ENCODE data around the gene AUP1.
A peak's percentile ranks its signal among the peaks of the same experiment; 100 is the strongest.
"Not testable (repeated sequence)": the region's sequence is repeated elsewhere in the genome, so short reads cannot be mapped to it uniquely, and the experiment has no call there.

AUP1 gene

DNA sequence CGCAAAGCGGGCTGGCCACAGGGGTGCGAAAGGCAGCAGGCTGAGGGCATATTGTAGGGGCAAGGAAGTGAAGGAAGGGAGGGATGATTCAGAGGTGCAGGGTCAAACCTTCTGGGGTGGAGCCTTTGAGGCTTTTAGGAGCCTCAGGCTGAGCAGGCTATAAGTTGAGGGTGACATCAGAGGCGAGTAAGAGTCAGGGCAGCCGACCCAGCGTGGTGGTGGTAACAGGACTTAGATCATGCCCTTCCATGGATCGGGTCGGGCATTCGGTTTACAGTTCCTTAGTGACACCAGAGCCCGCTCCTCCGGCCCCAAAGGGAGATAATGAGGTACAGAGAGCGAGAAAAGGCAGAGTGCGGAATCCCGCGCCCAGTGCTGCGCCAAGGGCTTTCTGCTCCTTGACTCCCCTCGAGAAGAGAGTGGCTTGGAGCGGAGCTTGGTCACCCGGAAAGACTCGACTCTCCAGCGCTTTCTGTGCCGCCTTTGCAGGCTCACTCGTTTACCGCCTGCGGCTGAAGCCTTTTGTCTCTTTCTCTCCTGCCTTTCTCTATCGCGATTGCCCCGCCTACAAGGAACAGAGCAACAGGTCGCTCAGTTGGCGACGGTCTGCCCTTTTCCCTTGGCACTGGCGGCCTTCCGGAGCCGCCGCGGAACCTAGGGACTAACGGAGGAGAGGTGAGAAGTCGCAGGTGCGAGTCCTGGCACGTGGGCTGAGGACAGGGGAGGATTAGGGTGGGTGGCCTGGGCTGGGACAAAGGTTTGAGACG lies 30.8 kb downstream of the AUP1 start:
- no peak for DNase-seq (ENCODE audit: low read depth)

DNA sequence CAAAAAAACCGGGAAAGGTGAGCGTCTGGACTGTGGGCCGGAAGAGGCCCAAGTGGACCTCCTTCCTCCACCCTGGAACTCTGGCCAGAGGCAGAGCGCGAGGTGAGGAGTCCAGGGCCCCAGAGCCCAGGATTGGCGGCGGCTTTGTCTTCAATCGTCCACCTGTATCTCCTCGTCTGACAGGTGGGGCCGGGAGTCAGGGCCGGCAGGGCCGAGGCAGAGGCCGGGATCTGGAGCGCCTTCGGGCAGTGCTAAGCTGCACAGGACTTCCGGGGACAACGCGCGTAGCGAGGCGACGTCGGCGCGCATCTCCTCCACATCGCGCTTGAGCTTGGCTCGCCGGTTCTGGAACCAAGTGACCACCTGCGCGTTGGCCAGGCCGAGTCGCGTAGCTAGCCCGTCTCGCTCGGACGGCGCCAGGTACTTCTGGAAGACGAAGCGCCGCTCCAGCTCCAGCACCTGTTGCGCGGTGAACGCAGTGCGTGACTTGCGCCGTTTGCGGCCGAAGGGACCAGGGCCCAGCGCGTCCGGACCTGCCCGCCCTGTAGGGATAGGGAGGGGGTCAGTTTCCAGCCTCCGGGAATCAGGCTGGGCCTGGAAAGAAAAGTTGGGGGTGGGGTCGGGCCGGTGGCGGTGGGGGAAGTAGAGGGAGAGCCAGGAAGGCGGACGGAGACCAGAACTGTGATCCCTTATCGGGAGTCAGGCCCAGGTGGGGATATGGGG lies 31.6 kb downstream of the AUP1 start:
- DNase-seq (ENCODE audit: low read depth) = no peak

DNA sequence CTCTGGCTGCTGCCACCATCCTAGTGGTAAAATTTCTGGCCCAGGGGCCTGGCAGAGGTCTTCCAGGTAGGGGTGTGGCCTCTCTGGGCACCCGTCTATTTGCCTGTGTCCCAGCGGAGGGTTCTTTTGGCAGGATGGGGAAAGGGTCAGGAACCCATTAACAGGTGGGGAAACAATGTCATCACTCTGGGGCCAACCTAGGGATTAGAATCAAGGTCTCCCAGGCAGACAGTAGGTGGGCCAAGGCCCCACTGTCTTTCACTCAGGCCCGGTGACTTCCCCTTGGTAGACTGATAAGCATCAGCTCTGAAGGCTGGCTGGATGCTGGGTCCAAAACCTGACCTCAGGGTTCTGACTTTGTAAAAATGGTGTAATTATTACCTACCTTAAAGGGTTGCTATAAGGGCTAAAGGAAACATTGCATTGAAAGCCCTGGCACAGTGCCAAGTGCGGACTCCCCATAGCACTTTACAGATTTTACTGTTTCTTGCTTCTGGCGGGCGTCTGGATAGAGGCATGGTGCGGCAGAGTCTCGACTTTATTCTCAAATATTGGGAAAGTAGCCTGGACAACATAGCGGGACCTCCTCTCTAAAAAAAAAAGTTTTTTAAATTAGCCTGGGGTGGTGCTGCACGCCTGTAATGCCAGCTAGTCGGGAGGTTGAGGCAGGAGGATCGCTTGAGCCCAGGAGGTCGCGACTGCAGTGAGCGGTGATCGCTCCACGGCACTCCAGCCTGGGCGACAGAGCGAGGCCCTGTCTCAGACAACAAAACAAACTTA lies 32.3 kb downstream of the AUP1 start:
- DNase-seq (ENCODE audit: low read depth) = no peak

DNA sequence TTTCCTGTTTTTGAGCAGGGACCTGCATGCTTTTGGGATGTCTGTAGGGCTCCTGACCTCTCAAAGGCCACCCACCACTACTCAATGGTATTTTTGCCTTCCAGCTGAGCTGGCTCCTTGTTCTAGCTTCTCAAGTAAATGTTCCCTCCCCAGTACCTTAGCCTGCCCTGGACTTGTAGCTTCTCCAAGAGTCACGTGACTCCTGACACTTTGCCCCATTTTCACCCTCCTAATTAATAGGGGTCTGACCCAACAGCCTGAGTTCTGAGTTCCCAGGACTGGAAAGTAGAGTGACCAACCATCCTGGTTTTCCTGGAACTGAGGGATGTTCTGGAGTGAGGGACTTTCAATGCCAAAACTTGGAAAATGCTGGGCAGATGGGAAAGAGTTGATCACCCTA lies 34.1 kb downstream of the AUP1 start:
- no peak for DNase-seq (ENCODE audit: low read depth)

DNA sequence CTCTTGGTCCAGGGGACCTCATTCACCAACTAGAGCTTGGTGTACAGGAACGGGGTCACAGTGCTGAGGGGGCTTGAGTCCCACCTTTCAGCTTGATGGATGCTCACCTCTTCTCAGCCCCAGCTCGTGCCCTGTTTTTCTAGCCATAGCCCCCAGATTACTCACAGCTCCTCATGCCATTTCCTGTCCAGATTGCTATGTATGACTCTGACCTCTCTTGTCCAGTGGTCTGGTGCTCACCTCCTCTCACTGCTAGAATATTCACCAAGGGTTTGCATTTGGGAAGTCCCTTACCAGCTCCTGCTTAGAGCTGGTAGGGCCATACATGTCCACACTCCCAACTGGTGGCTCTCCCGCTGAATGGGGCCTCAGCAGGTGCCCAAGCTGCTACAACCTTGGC lies 36.0 kb downstream of the AUP1 start:
- DNase-seq (ENCODE audit: low read depth) = no peak

DNA sequence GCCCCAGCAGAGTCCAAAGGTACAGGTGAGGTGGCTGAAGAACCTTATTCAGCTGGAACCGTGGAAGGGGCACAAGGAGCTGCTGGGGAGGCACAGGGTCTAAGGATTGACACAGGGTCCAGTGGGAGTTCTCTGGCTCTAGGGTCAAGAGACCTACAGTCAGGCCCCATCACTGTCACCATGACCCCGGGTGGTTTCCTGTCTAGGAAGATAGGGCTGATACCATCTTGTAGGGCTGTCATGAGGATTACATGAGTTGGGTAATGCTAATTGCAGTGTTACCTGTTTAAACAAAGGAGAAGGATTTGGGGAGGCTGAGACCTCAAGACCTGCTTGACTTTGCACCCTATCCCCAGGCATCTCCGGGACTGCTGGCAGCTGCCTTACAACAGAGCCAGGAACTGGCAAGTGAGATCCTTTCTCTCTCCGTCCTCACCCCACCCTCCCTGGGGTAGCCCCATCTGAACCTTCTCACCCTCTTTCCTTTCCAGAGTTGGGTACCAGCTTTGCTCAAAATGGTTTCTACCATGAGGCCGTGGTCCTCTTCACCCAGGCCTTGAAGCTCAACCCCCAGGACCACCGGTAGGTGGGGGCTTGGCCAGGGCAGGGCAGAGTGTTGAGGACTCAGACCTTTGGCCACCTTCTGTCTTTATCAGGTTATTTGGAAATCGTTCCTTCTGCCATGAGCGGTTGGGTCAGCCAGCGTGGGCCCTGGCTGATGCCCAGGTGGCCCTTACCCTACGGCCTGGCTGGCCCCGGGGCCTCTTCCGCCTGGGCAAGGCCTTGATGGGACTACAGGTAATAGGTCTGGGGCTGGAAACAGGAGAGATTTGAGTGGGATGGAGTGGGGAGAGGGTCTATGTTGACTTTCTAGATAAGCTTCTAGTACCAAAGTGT lies 37.6 kb downstream of the AUP1 start:
- DNase-seq (ENCODE audit: low read depth) = no peak

DNA sequence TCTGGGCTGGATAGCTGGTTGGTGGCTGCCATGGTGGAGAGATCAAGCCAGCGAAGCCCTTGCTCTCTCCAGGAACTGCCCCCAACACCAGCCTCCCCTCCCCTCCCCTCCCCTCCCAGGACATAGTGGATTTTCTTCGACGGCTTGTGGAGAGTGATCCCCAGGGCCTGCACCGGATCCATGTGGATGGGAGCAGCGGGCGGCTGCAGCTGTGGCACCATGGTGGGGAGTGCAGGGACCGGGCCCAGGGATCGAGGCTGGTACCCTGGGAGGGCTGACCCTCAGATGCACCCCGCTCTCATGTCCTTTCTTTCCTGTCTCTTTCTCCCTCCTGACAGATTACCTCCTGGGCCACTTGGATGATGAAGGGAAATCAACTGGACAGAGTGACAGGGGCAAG lies 39.6 kb downstream of the AUP1 start:
- DNase-seq (ENCODE audit: low read depth) = no peak

DNA sequence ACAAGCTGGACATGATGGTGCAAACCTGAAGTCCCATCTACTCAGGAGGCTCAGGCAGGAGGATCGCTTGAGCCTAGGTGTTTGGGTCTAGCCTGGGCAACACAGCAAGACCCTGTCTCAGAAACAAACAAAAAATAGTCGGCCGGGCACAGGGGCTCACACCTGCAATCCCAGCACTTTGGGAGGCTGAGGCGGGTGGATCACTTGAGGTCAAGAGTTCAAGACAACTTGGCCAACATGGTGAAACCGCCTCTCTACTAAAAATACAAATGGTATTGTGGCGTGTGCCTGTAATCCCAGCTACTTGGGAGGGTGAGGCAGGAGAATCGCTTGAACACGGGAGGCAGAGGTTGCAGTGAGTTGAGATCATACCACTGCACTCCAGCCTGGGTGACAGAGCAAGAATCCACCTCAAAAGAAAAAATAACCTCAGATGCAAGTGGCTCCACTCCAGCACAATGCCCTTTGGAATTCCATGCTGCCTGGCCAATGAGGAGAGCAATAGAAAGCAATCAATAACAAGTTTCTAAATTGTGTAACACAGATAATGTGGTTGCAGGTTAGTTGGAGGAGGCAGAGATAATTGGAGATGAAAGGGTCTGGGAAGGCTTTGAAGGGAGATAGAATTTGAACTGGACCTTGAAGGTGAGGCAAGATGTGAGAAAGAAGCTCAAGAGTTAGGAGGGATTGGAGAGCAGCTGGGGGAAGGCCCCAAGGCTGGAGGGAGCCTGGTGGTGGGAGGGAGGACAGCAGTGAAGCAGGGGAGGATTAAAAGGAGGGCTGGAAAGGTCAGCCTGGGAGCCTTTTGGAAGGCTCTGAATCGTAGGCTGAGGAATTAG lies 40.6 kb downstream of the AUP1 start:
- no peak for DNase-seq (ENCODE audit: low read depth)

DNA sequence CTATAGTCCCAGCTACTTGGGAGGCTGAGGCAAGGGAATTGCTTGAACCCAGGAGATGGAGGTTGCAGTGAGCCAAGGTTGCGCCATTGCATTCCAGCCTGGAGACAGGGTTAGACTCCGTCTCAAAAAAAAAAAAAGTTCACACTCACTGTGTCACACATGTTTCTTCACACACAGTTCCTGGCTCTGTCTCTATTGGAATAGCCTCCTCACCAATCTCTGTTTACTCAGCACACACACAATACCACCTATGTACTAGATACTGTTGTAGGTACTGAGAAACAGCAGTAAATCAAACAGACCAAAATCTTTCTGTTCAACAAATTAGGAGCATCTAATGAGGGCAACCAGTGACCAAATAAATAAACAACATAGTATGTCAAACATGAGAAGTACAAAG lies 43.4 kb downstream of the AUP1 start:
- DNase-seq (ENCODE audit: low read depth) = no peak

DNA sequence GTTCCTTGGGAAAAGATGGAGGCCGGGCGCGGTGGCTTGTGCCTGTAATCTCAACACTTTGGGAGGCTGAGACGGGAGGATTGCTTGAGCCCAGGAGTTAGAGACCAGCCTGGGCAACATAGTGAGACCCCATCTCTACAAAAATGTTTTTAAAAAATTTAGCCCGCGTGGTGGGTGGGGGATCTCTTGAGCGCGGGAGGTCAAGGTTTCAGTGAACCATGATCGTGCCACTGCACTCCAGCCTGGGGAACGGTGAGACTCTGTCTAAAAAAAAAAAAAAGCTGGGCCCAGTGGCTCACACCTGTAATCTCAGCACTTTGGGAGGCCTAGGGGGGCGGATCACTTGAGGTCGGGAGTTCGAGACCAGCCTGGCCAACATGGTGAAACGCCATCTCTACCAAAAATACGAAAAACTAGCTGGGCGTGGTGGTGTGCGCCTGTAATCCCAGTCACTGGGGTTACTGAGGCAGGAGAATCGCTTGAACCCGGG lies 45.8 kb downstream of the AUP1 start:
- not testable (repeated sequence) for DNase-seq (ENCODE audit: low read depth)

DNA sequence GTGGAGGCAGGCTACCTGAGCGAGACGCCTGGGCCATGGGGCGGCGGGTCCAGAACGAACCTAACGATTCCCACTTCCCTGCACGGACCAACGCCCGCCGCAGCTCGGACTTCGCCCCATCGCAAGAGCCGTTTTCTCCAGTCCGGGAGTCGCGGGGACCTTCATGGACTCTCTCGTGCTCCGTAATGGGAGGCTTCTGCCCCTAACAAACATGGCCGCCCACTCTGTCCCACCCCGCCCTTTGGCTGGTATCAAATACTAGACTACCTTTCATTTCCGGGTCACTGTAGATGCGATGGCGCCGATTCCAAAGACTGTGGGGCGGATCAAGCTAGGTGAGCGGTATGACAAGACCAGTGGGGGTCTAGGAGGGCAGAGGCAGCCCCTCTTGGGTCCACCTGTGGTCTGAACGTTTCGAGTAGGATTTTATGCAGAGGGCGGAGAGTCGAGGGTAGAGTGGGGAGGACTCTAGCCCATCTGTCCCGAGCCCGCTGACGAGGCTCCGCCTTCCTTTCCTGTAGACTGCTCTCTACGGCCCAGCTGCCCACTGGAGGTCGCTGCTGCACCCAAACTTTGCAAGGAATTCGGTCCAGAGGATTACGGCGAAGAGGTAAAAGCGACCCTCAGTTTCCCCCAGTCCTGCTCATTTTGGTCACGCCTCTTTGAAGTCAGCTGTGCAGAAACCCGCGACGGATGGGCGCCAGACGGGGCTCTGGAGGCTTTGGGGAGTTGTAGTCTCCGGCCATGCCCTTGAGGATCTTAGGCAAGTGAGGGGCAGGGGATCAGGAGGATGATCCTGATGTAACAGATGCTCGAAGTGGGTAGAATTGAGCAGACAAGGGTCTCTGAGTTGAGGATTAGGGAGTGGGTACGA lies 46.5 kb downstream of the AUP1 start, which contains the start of the genes CCDC142 and TTC31:
TSS of gene CCDC142 (minus strand) at position 198 of the 874 bp plus-strand sequence. CDS start at position 37, 161 bp downstream.
TSS of gene TTC31 (plus strand) at position 281 of the 874 bp plus-strand sequence. CDS start at position 296, 15 bp downstream.
- DNase-seq (ENCODE audit: low read depth) = peak; percentile 90

DNA sequence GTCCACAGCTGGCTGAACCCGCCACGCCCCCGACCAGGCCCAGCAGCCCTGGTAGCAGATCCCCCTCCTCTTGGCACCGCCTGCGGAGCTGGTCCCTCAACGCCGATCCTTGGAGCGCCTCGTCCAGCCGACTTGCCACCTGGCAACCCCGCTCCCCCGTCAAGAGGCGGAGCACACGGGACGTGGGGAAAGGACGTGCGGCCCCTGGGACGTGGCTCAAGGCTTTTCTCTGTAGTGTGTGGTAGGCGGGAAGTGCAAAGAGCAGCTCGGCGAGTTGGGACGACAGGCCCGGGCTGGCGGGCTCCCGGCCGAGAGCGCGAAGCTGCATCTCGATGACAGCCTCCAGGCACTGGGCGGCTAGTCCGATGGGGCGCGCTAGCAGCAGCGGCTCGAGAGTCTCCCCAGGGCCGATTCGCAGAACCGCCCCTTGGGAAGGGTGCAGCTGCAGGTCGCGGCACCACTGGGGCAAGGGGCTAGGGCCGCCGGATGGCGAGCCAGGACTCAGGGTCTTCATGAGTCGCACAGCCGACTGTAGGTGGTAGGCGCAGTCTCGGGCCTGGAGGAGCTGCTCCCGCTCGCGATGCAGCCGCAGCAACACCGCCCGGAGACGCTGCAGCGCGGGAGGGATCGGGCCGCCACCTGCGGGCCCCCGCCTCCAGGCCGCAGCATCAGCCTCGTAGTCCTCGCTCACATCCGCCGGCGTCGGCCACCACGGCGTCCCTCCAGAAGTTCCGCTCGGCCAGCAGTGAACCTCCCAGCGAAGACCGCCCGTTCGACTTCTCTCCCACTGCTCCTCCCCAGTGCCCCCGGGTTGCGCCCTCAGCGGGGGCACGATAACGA lies 47.3 kb downstream of the AUP1 start:
- DNase-seq (ENCODE audit: low read depth) = peak; percentile 23

DNA sequence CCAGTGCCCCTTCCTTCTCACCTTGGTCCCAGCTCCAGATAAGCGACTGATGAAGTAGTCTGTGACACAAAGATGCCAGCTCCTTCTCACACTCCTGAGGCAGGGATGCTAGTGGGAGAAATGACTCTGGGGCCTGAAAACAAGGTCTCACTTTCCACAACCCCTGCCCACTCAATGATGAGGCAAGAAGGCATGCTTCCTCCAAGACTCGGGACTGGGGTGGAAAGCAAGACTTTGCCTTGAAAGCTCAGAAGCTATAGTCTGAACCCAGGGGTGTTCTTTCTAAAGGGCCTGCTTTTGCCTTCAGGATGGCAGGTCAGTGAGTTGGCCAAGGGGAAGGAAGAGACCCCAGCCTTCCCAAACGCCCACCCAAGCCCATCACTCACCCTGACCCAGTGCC lies 48.1 kb downstream of the AUP1 start:
- no peak for DNase-seq (ENCODE audit: low read depth)
